HG03354 (cell line): ENCODE data around the gene MAD2L1BP.
"Not testable (repeated sequence)": the region's sequence is repeated elsewhere in the genome, so short reads cannot be mapped to it uniquely, and the experiment has no call there.

ENCODE experiments used
- ATAC-seq: cut with Tn5 transposase; IDR thresholded peaks from one replicate; pipeline ENCODE4 v1.9.1; 2021; ENCODE audit warnings: mild to moderate bottlenecking; ENCODE audit not compliant: unreplicated experiment, poor library complexity, severe bottlenecking

MAD2L1BP gene

DNA sequence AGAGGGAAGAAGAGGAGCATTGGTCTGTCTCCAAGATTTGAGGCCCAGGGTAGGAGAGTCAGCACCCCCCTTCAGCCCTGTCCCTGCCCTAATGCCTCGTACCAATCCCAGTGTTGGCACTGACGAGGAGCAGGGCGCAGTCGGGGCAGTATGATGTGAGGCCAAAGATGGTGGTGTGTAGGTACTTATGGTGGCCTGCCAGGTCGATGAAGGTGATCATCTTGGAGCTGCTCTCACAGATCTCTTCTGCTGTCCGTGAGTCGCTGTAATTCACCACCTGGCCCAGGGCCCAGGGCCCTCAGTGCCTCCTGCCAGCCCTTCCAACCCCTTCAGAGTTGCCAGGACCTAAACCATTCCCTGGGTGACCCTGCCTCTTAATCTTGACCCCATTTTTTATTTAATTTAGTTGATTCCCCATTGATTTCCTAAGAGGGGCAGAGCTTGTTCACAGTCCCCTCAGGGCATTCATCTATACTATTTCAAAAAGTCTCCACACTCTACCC lies 10.8 kb upstream of the MAD2L1BP start:
- ATAC-seq, result no peak

DNA sequence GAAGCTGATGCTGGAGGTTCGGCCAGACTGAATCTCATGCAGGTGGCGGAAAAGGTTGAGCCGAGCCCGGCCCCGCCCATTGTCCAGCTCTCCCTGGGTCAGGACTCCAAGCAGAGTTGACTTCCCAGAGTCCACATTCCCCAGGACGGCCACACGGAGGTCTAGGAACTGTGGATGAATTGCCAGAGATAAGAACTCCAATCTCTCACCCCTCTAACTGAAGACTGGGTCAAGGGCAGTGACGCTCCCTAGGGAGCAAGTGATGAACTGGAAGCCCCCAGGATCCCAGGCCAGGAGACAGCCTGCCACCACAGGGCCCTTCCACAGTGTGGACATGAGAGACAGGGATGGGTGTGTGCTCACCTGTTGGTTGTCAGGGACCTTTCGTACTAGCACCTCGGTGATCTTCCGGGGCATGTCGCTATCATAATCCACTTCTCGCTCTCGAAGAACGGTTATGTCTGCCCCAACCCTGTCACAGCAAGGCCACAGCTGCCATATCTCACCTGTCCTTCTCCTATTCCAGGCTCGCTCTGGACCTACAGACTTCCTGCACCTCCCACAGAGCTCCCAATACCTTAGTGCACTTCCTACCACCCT lies 10.1 kb upstream of the MAD2L1BP start:
- ATAC-seq, result no peak

DNA sequence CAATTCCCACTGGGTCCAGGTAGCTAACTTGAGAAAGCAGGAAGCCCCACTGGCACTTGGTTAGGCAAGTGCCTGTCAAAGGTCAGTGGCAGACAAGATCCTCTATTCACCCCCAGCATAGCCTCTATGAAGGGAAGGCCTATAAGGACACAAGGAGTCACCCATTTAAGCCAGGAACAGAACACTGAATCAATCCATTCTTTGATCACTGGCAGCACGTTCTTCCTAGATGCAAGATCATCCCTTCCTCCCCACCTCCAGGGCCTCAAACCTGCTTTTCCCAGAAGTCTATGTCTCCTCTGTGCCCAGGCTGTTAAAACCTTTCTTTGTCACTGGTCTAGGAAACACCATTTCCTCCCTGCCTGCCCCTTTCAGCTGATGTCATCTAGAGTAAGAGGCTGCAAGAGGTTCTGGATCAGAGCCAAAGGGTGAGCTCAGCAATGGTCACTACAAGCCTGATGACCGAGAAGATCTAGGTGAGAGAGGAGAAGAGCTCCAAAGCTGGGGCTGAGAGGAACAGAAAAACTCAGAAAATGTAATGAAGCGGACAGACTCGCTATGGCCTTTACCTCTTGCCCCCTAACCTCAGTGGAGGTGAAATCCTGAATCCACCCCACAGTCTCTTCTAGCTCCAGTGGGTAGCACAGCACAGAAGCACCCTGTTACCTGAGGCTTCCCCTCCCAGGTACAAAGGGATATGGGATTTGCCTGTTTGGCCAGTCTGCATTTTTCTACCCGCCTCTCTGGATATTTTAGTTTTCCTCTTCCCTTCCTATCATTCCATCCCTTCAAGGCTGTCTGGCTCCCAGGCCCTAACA lies 8.4 kb upstream of the MAD2L1BP start:
- no peak for ATAC-seq

DNA sequence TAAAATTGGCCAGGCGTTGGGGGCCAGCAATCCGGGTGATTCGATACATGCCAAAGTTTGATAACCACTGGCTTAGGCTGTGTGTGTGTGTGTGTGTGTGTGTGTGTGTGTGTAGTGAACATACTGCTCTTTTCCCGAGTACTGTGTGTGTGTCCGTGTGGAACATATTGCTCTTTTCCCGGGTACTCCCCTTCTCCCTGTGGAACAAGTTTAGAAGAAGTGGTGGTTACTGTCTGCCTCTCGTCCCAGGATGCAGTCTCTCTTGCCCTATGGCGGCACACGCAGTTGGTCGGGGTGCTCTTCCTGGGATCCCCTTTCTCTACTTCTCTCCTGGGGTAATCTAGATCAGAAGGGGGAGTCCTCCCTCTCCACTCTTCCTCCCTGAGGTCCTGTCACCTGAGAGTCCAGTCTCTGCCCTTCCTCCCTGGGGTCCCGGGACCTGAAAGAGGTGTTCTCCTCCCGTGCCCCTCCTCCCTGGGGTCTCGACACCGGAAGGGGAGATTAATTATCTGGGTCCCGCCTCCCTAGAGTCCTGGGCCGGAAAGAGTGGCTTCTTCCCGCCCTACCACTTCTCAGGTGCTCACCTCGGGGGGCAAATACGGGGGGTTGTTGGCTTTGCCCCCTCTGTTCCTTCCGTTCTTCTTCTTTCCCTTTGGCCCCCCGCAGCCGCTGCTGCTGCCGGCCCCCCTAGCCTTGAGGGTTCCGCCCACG lies 7.1 kb upstream of the MAD2L1BP start:
- peak; percentile 24 for ATAC-seq

DNA sequence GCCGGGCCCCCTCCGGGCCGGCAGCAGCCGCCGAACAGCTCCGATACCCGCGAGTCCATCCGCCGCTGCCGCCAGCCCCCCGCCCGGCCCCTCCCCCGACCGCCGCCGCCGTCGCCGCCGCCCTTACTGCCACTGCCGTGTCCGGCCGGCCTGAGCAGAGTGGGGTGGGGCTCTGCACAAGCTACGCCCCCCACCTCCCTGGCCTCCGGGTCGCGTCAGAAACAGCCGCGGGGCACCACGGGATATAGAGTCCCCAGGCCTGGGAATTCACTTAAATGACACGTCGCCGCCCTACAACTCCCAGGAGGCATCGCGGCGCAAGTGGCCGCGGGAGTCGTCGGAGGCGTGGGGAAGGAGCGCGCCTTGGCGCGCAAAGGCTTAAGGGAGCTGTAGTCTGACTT lies 6.5 kb upstream of the MAD2L1BP start, which contains the start of gene GTPBP2:
Gene GTPBP2, minus strand, starts transcription at position 161 of the 401 bp plus-strand sequence. Its CDS starts 102 bp downstream, at position 59.
- peak; percentile 86 for ATAC-seq

DNA sequence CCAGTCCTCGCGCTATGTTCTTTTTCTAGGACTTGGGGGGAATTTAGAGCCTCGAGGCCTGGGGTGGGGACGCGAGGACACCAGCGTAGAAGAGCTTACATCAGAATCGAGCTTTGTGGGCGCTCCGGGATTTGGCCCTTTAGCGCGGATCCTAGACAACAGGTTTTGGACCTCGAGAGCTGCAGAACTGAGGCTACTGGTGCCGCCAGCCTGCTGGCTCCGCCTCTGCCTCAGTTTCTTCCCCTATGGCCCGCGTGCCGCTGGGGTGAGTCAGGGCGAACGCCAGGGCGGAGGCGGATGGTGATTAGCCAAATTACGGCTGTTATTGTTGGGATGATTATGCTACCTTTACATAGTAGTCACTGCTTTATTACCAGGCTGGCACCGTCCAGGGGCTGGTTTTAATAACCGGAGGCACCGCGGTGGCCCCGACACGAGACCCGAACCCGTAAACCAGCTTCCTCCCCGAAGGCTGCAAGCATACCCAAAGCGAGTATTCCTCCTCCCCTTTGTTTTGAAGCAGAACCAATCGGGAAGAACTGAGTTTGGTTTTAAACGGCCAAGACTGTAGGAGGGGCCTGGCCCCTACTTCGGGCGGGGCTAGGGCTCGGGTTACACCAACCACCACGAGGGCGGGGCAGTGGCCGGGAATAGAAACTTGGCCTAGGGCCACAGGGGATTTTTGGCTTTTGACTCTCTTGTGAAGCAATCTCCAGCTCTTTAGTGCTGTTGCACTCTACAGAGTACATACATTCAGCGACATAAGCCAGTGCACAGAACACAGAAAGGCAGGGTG lies 5.9 kb upstream of the MAD2L1BP start:
- ATAC-seq, result peak; percentile 70

DNA sequence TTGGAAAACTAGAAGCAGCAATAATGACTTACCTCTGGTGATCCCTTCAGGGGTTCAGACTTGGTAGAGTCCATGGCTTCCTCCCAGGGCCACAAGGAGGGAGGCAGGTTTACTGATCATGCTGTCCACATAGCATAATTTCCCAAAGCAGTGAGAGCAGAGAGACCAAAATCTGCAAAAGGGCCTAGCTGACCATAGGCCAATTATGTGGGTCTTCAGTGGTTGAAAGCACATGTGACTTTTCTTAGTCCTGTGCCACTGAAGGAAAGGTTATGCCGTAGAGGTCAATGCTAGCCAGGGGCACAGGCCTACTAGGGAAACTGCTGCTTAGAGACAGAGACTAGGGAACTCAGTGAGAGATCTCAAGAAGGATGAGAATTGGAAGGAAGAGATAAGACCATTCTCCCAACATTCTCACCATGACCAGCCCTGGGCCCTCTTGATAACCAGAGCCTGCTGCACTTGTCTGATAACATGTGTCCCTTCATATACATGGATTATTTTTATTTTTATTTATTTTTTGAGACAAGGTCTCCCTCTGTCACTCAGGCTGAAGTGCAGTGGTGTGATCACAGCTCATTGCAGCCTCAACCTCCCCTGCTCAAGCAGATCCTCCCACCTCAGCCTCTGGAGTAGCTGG lies 4.5 kb upstream of the MAD2L1BP start:
- ATAC-seq, result no peak

DNA sequence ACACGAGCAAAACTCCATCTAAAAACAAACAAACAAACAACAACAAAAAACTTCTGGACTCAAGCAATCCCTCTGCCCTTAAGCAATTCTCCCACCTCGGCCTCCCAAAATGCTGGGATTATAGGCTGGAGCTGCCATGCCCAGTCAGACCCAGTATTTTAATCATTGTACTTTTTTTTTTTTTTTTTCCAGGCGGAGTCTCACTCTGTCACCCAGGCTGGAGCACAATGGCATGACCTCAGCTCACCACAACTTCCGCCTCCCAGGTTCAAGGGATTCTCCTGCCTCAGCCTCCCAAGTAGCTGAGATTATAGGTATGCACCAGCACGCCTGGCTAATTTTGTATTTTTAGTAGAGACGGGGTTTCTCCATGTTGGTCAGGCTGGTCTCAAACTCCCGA lies 2.6 kb upstream of the MAD2L1BP start:
- not testable (repeated sequence) for ATAC-seq

DNA sequence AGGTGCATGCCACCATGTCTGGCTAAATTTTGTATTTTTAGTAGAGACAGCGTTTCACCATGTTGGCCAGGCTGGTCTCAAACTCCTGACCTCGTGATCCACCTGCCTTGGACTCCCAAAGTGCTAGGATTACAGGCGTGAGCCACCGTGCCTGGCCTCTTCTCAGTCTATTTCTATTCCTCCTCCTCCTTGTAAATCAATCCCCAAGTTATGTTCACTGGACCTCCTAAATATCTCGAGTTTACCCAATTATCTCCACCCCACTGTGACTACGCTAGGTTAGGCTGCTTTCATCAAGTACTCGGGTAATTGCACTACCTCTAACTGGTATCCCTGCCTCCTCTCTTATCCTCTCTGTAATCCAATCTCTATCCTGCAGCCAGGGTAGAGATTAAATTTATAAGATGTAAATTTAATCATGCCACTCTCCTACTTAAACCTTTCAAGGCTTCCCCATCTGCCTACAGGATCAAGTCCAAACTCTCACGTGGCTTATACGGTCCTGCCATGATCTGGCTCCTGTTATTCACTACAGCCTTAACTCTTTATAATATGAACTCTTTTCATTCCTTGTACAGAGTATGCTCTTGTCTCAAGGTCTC lies 837 bp upstream of the MAD2L1BP start:
- no peak for ATAC-seq

DNA sequence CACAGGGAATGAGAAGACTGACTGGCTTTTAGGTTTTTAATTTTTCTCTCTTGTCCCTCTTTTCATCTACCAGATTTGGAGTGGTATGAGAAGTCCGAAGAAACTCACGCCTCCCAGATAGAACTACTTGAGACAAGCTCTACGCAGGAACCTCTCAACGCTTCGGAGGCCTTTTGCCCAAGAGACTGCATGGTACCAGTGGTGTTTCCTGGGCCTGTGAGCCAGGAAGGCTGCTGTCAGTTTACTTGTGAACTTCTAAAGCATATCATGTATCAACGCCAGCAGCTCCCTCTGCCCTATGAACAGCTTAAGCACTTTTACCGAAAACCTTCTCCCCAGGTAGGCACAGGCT lies 644 bp downstream of the MAD2L1BP start:
- peak; percentile 21 for ATAC-seq

DNA sequence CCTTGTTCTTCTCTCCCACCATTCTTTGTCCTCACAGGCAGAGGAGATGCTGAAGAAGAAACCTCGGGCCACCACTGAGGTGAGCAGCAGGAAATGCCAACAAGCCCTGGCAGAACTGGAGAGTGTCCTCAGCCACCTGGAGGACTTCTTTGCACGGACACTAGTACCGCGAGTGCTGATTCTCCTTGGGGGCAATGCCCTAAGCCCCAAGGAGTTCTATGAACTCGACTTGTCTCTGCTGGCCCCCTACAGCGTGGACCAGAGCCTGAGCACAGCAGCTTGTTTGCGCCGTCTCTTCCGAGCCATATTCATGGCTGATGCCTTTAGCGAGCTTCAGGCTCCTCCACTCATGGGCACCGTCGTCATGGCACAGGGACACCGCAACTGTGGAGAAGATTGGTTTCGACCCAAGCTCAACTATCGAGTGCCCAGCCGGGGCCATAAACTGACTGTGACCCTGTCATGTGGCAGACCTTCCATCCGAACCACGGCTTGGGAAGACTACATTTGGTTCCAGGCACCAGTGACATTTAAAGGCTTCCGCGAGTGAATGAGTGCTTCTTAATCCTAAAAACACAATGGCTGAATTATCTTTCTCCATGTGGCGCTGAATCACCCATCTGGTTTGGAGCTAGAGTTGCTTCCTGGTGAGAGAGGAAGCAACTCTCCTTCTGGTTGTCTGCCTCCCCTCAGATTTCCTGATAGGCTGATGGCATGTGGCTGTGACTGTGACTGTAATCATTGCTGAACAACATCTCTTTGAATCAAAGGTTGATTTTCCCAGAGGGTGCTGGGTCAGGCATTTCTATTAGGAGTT lies 4.6 kb downstream of the MAD2L1BP start:
- ATAC-seq, result no peak

DNA sequence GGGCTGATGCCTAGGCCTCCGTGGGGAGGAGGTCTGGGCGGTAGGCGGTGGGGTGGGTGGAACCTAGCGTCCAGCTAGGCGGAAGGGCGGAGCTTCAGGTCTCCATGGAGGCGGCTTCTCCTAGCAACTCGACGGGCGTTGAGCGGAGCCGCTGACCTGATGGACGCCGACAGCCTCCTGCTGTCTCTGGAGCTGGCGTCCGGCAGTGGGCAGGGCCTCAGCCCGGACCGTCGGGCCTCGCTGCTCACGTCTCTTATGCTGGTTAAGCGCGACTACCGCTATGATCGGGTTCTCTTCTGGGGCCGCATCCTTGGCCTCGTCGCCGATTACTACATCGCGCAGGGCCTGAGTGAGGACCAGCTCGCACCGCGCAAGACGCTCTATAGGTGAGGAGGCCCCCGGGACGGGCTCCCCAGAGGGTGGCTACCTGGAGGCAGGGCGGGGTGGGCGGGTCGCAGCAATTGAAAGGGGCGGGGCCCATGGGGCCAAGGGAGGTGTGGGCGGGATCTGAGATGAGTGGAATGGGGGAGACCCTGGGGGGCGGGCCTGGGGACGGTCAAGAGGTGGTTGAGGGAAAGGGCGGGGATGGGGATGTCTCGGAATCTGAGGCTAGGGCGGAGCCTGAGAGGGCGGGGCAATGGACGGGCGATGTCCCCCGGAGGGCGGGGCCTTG lies 9.4 kb downstream of the MAD2L1BP start, which contains the start of gene RSPH9:
Gene RSPH9, plus strand, starts transcription at position 97 of the 673 bp plus-strand sequence. Its CDS starts 63 bp downstream, at position 160.
- peak; percentile 53 for ATAC-seq

DNA sequence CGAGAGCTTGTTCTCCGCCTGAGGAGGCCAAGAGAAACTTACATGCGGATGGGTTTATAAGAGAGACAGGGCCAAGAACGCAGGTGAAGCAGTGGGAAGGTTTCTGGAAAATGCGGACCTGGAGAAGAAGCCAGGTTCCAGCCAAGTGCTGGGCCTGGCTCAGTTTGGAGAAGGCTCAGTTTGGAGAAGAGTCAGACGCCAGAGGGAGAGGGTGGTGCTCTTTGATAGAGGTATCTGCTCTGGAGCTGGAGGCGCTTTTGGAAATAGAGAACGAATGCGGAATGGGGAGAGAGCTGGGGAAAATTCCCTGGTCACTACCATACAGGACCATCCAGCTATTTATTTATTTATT lies 9.9 kb downstream of the MAD2L1BP start:
- ATAC-seq, result no peak

DNA sequence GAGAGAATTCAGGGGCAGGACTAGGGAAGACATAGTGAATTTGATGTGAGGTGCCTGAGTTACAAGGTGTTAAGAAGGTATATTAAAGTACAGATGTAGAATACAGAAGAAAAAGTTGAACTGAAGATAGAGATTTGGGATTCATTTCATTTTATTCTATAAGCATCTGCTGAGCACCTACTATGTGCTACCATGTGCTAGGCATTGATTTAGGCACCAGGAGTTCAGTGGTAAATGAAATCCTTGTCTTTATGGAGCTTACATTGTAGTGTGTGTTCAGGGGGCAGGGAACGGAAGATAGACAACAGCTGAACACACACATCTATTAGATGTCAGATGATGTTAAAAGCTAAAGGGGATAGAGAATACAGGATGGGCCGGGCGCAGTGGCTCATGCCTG lies 12.0 kb downstream of the MAD2L1BP start:
- ATAC-seq, result no peak

DNA sequence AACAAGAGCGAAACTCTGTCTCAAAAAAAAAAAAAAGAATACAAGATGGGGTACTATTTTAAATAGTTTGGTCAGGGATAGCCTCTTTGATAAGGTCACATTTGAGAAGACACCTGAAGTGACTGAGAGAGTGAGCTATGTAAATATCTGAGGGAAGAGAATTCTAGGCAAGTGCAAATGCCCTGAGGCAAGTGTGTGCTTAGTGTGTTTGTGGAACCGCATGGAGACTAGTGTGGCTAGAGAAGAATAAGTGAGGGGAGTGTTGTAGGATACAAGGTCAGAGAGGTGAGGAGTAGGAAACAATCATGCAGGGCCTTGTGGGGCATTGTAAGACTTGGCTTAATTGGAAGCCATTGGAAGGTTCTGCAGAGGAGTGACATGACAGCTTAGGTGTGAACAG lies 12.6 kb downstream of the MAD2L1BP start:
- no peak for ATAC-seq

DNA sequence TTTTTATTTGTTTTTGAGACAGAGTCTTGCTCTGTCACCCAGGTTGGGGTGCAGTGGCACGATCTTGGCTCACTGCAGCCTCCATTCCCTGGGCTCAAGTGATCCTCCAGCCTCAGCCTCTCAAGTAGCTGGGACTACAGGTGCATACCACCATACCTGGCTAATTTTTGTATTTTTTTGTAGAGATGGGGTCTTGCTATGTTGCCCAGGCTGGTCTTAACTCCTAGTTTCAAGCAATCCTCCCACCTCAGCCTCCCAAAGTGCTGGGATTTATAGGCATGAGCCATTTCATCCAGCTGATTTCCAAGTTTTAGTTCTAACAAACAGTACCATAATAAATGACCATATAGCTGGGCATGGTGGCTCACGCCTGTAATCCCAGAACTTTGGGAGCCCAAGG lies 17.2 kb downstream of the MAD2L1BP start:
- not testable (repeated sequence) for ATAC-seq

DNA sequence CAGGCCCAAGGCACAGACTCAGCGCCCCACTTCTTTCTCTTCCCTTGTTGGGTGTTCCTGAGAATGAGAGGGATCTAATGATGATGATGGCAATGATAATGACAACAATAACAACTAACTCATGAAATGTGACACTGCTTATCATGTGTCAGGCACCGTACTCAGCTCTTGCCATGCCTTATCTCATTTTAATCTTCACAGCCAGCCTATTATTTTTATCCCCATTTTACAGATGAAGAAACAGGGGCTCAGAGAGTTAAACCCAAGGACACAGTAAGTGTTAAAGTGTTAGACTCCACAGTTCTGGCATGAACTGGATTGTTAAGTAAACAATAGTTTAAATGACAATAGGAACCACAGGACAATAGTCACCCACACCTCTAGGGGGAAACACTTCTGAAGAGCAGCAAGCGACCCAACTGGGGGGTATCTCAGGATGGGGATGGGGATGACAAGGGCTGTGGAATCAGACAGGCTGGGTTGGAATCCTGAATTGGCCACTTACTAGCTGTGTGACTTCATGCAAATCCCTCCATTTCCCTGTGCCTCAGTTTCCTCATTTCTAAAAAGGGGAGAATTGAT lies 21.7 kb downstream of the MAD2L1BP start:
- no peak for ATAC-seq
